Erythroblast (primary cell): Measurements from ENCODE around the gene TRIM65.

Experiments
- GATA1 ChIP-seq: IDR thresholded peaks from 2 replicates; pipeline ENCODE4 v1.6.1; 2011; ENCODE audit warnings: low read depth, mild to moderate bottlenecking, control low read depth, low read length, moderate library complexity
- POLR2A ChIP-seq: IDR thresholded peaks from 2 replicates; pipeline ENCODE4 v1.6.1; 2011; ENCODE audit warnings: mild to moderate bottlenecking, low read length

DNA sequence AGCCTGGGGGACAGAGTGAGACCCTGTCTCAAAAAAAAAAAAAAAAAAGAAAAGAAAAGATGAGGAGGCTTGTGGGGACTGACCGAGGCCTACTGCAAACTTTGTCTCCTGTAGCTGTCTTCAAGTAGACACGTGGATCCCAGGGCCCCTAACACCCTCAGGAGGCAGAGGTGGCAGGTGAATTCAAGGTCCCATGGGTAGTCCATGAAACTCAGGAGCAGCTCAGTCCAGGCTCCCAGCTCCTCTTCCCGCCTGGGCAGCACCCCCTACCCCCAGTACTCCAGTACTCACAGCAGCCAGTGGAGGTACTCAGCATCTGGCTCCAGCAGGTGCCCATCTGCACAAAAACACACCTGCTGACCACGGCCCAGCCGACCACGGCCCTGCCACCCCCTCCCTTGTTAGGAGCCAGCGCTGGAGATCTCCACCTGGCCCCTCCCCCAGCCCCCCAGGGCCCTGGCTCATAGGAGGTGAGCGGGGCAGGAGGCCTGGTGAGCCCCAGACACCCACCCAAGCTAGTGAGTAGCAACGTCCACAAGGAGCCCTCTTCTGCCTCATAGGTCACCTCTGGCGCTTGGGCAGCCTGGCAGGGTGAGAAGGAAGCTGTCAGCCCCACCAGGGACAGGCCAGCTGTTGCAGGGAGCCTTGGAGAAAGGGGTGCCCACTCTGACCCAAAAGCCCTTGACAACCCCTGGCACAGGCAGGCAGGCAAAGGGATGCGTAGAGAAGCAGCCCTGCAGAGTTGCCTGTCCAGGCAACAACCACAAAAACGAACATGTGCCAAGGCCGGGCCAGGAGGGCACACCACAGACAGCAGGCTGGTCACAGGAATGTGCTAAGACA, 4.2 kb upstream of the TRIM65 start:
- TF ChIP-seq POLR2A (no peak), GATA1 (no peak)
